Loucy (cell line): ENCODE measurements around the gene DMAP1.

Experiments used
- H2AFZ ChIP-seq: fragments of 200-600 bp; sonication (generic); 2 replicates; pipeline ENCODE4 v1.6.0; 2016; ENCODE audit warnings: antibody characterized with exemption, mild to moderate bottlenecking, low read length, moderate library complexity
- H3F3A ChIP-seq: fragments of 200-600 bp; 2 replicates; pipeline ENCODE4 v1.6.0; 2016; ENCODE audit warnings: antibody characterized with exemption, low read depth, mild to moderate bottlenecking
- H3K27me3 ChIP-seq: fragments of 200-600 bp; sonication (generic); 2 replicates; pipeline ENCODE4 v1.6.1; 2014; ENCODE audit warnings: low read length, mild to moderate bottlenecking; ENCODE audit not compliant: insufficient read depth, poor library complexity, severe bottlenecking
- H3K36me3 ChIP-seq: fragments of 200-600 bp; sonication (generic); 2 replicates; pipeline ENCODE4 v1.6.1; 2016; ENCODE audit warnings: low read length; ENCODE audit not compliant: insufficient read depth
- H3K4me1 ChIP-seq: fragments of 200-600 bp; sonication (generic); 2 replicates; pipeline ENCODE4 v1.5.1; 2014; ENCODE audit warnings: low read length, mild to moderate bottlenecking; ENCODE audit not compliant: insufficient read depth, poor library complexity, severe bottlenecking
- H3K4me2 ChIP-seq: fragments of 200-600 bp; sonication (generic); 2 replicates; pipeline ENCODE4 v1.6.0; 2014; ENCODE audit warnings: antibody characterized with exemption, low read length, low read depth, mild to moderate bottlenecking; ENCODE audit not compliant: poor library complexity, severe bottlenecking
- H3K4me3 ChIP-seq: fragments of 200-600 bp; sonication (generic); 2 replicates; pipeline ENCODE4 v1.5.1; 2014; ENCODE audit warnings: low read length, mild to moderate bottlenecking, mixed read lengths; ENCODE audit not compliant: poor library complexity, severe bottlenecking
- H3K79me2 ChIP-seq: fragments of 200-600 bp; sonication (generic); 2 replicates; pipeline ENCODE4 v1.6.1; 2014; ENCODE audit warnings: low read length; ENCODE audit not compliant: insufficient read depth
- H3K9ac ChIP-seq: fragments of 200-600 bp; sonication (generic); 2 replicates; pipeline ENCODE4 v1.6.0; 2014; ENCODE audit warnings: mild to moderate bottlenecking, low read depth, low read length, moderate library complexity; ENCODE audit not compliant: poor library complexity, severe bottlenecking
- H3K9me2 ChIP-seq: fragments of 200-600 bp; sonication (generic); replicated peaks from 2 replicates; pipeline ENCODE4 v1.6.1; 2016; ENCODE audit warnings: low read depth, low read length, mixed read lengths
- H3K9me3 ChIP-seq: fragments of 200-600 bp; sonication (generic); 2 replicates; pipeline ENCODE4 v1.6.1; 2014; ENCODE audit warnings: mild to moderate bottlenecking, antibody characterized with exemption, low read length, low read depth; ENCODE audit not compliant: insufficient read depth
- H4K20me1 ChIP-seq: fragments of 200-600 bp; sonication (generic); 2 replicates; pipeline ENCODE4 v1.6.0; 2014; ENCODE audit warnings: antibody characterized with exemption, low read length, mild to moderate bottlenecking; ENCODE audit not compliant: insufficient read depth, poor library complexity, severe bottlenecking
- EZH2phosphoT487 ChIP-seq: fragments of 200-600 bp; IDR thresholded peaks from 2 replicates; pipeline ENCODE4 v1.6.1; 2018; ENCODE audit warnings: antibody characterized with exemption, mild to moderate bottlenecking, moderate library complexity, borderline replicate concordance
- TF ChIP-seq, protein P1 (sequence below): fragments of 200-600 bp; sonication (generic); conservative IDR thresholded peaks from 2 replicates; pipeline ENCODE4 v1.5.1; 2014; ENCODE audit warnings: mild to moderate bottlenecking, antibody characterized with exemption, low read length

Gene DMAP1

DNA sequence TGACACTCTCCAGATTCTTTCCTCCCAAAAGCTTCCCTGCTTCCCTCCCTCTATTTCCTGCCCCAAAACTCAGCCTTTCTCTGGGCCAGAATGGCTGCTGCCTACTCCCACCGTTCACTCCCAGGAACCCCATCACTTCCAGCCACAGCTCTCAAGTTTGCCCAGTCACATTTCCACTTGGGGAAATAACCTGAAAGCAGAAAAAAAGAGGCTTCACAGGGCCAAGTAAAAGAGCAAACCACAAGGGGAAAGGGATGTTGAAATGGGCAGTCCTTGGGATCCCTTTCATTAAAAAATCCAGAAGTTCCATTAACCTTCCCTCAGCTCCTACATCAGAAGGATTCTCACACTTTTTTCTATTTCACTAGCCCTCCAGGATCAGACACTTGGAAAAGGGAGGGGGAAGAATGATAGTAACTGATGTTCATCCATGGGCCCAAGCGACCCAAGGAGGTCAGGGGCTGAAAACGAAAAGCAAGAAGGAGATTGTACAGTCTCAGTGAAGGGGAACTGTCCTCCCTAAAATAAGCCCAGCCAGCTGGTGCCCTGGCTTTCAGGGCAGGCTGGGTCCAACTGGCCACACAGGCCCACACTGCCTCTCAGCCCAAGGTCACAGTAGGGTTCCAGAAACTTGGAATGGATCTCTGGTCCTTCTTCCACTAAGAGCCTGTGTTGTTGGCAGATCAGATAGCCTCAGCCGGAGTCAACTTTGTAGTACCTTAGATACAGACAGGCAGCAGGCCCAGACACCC is 49.7 kb downstream of the DMAP1 start:
- no peaks in the 10 kb centered on the region for H3K9me3 ChIP-seq
- H3K9me2 ChIP-seq: no peaks in the 10 kb centered on the region
- TF ChIP-seq, protein P1, sequence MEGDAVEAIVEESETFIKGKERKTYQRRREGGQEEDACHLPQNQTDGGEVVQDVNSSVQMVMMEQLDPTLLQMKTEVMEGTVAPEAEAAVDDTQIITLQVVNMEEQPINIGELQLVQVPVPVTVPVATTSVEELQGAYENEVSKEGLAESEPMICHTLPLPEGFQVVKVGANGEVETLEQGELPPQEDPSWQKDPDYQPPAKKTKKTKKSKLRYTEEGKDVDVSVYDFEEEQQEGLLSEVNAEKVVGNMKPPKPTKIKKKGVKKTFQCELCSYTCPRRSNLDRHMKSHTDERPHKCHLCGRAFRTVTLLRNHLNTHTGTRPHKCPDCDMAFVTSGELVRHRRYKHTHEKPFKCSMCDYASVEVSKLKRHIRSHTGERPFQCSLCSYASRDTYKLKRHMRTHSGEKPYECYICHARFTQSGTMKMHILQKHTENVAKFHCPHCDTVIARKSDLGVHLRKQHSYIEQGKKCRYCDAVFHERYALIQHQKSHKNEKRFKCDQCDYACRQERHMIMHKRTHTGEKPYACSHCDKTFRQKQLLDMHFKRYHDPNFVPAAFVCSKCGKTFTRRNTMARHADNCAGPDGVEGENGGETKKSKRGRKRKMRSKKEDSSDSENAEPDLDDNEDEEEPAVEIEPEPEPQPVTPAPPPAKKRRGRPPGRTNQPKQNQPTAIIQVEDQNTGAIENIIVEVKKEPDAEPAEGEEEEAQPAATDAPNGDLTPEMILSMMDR: no peak
- no peak for TF ChIP-seq EZH2phosphoT487
- no peaks in the 10 kb centered on the region for H4K20me1 ChIP-seq
- H3K4me2 ChIP-seq: no peak overlapping the region
- no peaks in the 10 kb centered on the region for H3K27me3 ChIP-seq
- H3K36me3 ChIP-seq: no peaks in the 10 kb centered on the region; the same call in 1 of the 2 replicates
- no peak overlapping the region for H3K4me3 ChIP-seq
- H3K79me2 ChIP-seq: no peaks in the 10 kb centered on the region
- no peaks in the 10 kb centered on the region for H3F3A ChIP-seq
- no peaks in the 10 kb centered on the region for H3K4me1 ChIP-seq
- H2AFZ ChIP-seq: no peak overlapping the region
- H3K9ac ChIP-seq: no peak overlapping the region

GRCh38 chr1:44263568-44264450 is 50.5 kb downstream of the DMAP1 start:
- Histone ChIP-seq H3K4me2 (no peak overlapping the region), H3K9me3 (no peaks in the 10 kb centered on the region), H3K27me3 (no peaks in the 10 kb centered on the region), H4K20me1 (no peaks in the 10 kb centered on the region), H3K79me2 (no peaks in the 10 kb centered on the region), H2AFZ (no peak overlapping the region), H3K36me3 (no peaks in the 10 kb centered on the region; the same call in 1 of the 2 replicates), H3K4me1 (no peaks in the 10 kb centered on the region), H3K4me3 (no peak overlapping the region), H3K9me2 (no peaks in the 10 kb centered on the region), H3K9ac (no peak overlapping the region), H3F3A (no peaks in the 10 kb centered on the region)
- TF ChIP-seq, protein P1: no peak
- TF ChIP-seq EZH2phosphoT487: no peak

- Histone ChIP-seq H3K9ac (no peak overlapping the region), H3F3A (no peaks in the 10 kb centered on the region), H3K9me2 (no peaks in the 10 kb centered on the region), H3K4me2 (no peak overlapping the region), H3K4me3 (no peak overlapping the region), H2AFZ (no peak overlapping the region), H3K36me3 (no peaks in the 10 kb centered on the region; the same call in 1 of the 2 replicates), H4K20me1 (no peaks in the 10 kb centered on the region), H3K27me3 (no peaks in the 10 kb centered on the region), H3K9me3 (no peaks in the 10 kb centered on the region), H3K4me1 (no peaks in the 10 kb centered on the region), H3K79me2 (no peaks in the 10 kb centered on the region)
- TF ChIP-seq, protein P1: no peak
- TF ChIP-seq EZH2phosphoT487: no peak
Observed at GRCh38 chr1:44264451-44264771, 51.1 kb downstream of the DMAP1 start.
